ENCODE results near the gene DLG2. TPM values are rescaled to one million over a fixed set of nuclear protein-coding genes. Genes with fewer than 3 reads are reported as not detected.
"Not testable (repeated sequence)": the region's sequence is repeated elsewhere in the genome, so short reads cannot be mapped to it uniquely, and the experiment has no call there.

Gene DLG2
- total RNA-seq, 4 donors from 2014 or later, result 7.3 to 14.1 (median 11.1) TPM

DNA sequence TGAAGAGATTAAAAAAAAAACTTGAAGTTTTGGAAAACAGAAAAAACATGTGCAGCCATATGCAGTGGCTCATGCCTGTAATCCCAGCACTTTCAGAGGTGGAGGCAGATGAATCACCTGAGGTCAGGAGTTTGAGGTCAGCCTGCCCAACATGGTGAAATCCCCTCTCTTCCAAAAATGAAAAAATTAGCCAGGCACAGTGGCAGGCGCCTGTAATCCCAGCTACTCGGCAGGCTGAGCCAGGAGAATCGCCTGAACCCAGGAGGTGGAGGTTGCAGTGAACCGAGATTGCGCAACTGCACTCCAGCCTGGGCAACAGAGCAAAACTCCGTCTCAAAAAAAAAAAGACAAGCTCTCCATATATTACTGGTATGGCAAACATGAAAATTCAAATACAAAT is 7.6 kb downstream of the DLG2 start:
- intact Hi-C loops (cut with DNase I), result no loop called here
- TF ChIP-seq EP300 (IDR thresholded peaks at IDR 0.05) (no peak), POLR2A (IDR thresholded peaks at IDR 0.05; ENCODE audit: low read depth) (no peak), POLR2AphosphoS5 (IDR thresholded peaks at IDR 0.05) (no peak)
- TF ChIP-seq, protein P1, sequence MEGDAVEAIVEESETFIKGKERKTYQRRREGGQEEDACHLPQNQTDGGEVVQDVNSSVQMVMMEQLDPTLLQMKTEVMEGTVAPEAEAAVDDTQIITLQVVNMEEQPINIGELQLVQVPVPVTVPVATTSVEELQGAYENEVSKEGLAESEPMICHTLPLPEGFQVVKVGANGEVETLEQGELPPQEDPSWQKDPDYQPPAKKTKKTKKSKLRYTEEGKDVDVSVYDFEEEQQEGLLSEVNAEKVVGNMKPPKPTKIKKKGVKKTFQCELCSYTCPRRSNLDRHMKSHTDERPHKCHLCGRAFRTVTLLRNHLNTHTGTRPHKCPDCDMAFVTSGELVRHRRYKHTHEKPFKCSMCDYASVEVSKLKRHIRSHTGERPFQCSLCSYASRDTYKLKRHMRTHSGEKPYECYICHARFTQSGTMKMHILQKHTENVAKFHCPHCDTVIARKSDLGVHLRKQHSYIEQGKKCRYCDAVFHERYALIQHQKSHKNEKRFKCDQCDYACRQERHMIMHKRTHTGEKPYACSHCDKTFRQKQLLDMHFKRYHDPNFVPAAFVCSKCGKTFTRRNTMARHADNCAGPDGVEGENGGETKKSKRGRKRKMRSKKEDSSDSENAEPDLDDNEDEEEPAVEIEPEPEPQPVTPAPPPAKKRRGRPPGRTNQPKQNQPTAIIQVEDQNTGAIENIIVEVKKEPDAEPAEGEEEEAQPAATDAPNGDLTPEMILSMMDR (IDR thresholded peaks at IDR 0.05), result no peak

DNA sequence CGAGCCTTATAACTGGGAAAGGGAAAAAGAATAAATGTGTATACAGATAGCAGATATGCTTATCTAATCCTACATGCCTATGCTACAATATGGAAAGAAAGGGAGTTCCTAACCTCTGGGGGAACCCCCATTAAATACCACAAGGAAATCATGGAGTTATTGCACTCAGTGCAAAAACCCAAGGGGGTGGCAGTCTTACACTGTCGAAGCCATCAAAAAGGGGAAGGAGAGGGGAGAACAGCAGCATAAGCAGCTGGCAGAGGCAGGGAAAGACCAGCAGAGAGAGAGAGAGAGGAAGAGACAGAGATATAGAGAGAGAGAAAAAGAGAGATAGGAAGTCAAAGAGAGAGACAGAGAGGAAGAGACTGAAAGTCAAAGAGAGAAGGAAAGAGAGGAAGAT is 15.5 kb downstream of the DLG2 start:
- H3K4me1 ChIP-seq; H3K36me3 ChIP-seq; H3K27me3 ChIP-seq; H3K27ac ChIP-seq (replicated peaks in 1 of 4); intact Hi-C loops (cut with DNase I); H3K9me3 ChIP-seq; H3K4me3 ChIP-seq; DNase-seq (ENCODE audit: extremely low spot score): not testable (repeated sequence)
- WGBS, result 79% methylated on average over 2 of the region's 2 CpGs

More for the DNA sequence above, 7.6 kb downstream of the DLG2 start:
- no peaks in the 10 kb centered on the region for H3K36me3 ChIP-seq
- no peaks in the 10 kb centered on the region for H3K9me3 ChIP-seq
- H3K4me1 ChIP-seq, result peaks cover 0 to 3% (median 2%) of the 10 kb centered on the region in 4 donors
- H3K4me3 ChIP-seq, result no peak overlapping the region
- no peak for DNase-seq (ENCODE audit: extremely low spot score)
- 88% methylated on average over 6 of the region's 6 CpGs for WGBS
- H3K27me3 ChIP-seq, result no peaks in the 10 kb centered on the region
- no peak overlapping the region for H3K27ac ChIP-seq (replicated peaks in 1 of 4)

DNA sequence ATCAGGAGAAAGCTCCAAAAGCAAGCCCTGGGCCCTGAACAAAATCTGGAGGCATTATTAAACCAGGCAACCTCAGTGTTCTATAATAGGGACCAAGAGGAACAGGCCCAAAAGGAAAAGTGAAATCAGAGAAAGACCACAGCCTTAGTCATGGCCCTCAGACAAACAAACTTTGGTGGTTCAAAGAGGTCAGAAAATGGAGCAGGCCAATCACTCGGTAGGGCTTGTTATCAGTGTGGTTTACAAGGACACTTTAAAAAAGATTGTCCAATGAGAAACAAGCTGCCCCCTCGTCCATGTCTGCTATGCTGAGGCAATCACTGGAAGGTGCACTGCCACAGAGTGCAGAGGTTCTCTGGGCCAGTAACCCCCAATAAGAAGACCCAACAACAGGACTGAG is 17.9 kb downstream of the DLG2 start:
- H3K9me3 ChIP-seq; H3K36me3 ChIP-seq; intact Hi-C loops (cut with DNase I); DNase-seq (ENCODE audit: extremely low spot score); H3K27me3 ChIP-seq; H3K27ac ChIP-seq (replicated peaks in 1 of 4); H3K4me3 ChIP-seq; H3K4me1 ChIP-seq: not testable (repeated sequence)
- 84% methylated on average over 2 of the region's 2 CpGs for WGBS

DNA sequence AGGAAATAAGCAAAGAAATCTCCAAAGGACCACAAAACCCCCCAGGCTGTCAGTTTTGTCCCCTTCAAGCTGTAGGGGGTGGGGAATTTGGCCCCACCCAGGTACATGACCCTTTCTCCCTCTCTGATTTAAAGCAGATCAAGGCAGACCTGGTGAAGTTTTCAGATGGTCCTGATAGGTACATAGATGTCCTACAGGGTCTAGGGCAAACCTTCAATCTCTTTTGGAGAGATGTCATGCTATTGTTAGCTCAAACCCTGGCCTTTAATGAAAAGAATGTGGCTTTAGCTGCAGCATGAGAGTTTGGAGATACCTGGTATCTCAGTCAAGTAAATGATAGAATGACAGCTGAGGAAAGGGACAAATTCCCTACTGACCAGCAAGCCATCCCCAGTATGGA is 18.5 kb downstream of the DLG2 start:
- H3K4me1 ChIP-seq; intact Hi-C loops (cut with DNase I); H3K9me3 ChIP-seq; DNase-seq (ENCODE audit: extremely low spot score); H3K27ac ChIP-seq (replicated peaks in 1 of 4); H3K27me3 ChIP-seq; H3K36me3 ChIP-seq; H3K4me3 ChIP-seq: not testable (repeated sequence)

DNA sequence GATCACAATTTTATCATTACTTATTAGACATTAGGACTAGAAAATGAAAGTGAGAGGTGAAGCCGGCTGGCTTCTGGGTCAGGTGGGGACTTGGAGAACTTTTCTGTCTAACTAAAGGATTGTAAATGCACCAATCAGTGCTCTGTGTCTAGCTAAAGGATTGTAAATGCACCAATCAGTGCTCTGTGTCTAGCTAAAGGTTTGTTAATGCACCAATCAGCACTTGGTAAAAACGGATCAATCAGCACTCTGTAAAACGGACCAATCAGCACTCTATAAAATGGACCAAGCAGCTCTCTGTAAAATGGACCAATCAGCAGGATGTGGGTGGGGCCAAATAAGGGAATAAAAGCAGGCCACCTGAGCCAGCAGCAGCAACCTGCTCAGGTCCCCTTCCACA is 20.9 kb downstream of the DLG2 start:
- H3K27ac ChIP-seq (replicated peaks in 1 of 4); DNase-seq (ENCODE audit: extremely low spot score); H3K4me1 ChIP-seq; intact Hi-C loops (cut with DNase I); H3K4me3 ChIP-seq; H3K9me3 ChIP-seq; H3K36me3 ChIP-seq; H3K27me3 ChIP-seq: not testable (repeated sequence)
- 98% methylated on average over 3 of the region's 3 CpGs for WGBS

DNA sequence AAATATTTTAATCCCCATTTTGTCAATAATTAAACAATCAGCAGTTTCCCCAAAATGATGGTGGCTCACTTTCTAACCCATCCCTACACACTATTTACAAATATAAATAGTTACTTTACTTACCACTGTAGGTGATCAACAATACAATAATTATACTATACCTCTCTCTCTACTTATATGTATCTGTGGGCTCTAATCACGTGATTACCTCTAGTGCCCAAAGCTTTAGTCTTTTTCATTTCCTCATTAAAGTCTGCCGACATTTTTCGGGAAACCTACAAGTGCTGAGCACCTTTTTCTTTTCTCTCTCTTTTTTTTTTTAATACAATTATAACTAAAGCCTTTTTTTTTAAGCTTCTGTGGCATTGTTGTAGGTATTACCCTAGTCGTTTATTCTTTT is 23.9 kb downstream of the DLG2 start:
- TF ChIP-seq POLR2AphosphoS5 (IDR thresholded peaks at IDR 0.05), result no peak
- TF ChIP-seq EP300 (IDR thresholded peaks at IDR 0.05), result no peak
- TF ChIP-seq POLR2A (IDR thresholded peaks at IDR 0.05; ENCODE audit: low read depth), result no peak
- TF ChIP-seq, protein P1 (IDR thresholded peaks at IDR 0.05), result no peak
- 95% methylated on average over 4 of the region's 4 CpGs for WGBS
- H3K9me3 ChIP-seq, result no peaks in the 10 kb centered on the region
- no peak overlapping the region for H3K27ac ChIP-seq (replicated peaks in 1 of 4)
- intact Hi-C loops (cut with DNase I), result no loop called here
- no peaks in the 10 kb centered on the region for H3K27me3 ChIP-seq
- no peak for DNase-seq (ENCODE audit: extremely low spot score)
- no peaks in the 10 kb centered on the region for H3K4me1 ChIP-seq
- H3K36me3 ChIP-seq, result no peaks in the 10 kb centered on the region
- H3K4me3 ChIP-seq, result no peak overlapping the region

DNA sequence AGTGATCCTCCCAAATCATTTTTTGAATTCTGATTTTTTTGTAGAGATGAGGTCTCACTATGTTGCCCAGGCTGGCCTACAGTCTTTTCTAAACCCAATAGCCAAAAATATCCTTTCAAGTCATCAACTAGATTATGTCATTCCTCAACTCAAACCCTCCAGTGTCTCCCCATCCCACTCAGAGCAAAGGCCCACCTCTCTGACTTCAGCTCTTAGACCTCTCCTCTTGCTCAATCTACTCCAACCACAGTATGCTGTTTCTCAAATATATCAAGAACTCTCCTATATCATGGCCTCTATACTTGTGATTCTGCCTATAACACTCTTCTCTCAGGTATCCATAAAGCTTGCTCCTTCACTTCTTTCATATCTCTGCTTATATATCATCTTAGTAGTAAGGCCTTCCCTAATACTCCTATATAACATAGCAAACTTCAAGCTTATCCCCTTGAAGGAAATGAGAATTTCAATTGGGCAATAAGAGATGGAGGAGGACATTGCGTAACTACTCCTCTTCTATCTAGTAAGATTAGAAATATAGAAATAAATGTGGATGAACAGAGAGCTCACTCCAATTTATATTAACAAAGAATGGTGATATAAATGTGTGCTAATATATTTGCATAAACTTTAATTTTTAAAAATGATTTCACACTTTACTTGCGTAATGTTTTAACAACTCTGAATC is 24.5 kb downstream of the DLG2 start:
- Histone ChIP-seq H3K27ac (replicated peaks in 1 of 4) (no peak overlapping the region), H3K4me3 (no peak overlapping the region), H3K4me1 (no peaks in the 10 kb centered on the region), H3K36me3 (no peaks in the 10 kb centered on the region), H3K27me3 (no peaks in the 10 kb centered on the region), H3K9me3 (no peaks in the 10 kb centered on the region)
- intact Hi-C loops (cut with DNase I), result no loop called here
- no peak for TF ChIP-seq POLR2AphosphoS5 (IDR thresholded peaks at IDR 0.05)
- no peak for TF ChIP-seq EP300 (IDR thresholded peaks at IDR 0.05)
- no peak for TF ChIP-seq POLR2A (IDR thresholded peaks at IDR 0.05; ENCODE audit: low read depth)
- TF ChIP-seq, protein P1 (IDR thresholded peaks at IDR 0.05), result no peak
- no peak for DNase-seq (ENCODE audit: extremely low spot score)
- WGBS, result 96% methylated on average over 2 of the region's 2 CpGs
